Retinal pigment epithelial cell (primary cell): ENCODE data around the gene DLGAP1.

ENCODE experiments used
- DNase-seq: peaks from one replicate; pipeline ENCODE4 v3.0.0-alpha.2; 2010; ENCODE audit warnings: low read depth
- H3K4me3 ChIP-seq: 2 replicates; pipeline ENCODE4 v1.5.1; 2011; ENCODE audit warnings: mild to moderate bottlenecking, low read length, control low read depth, moderate library complexity
- TF ChIP-seq, protein P1 (sequence below): conservative IDR thresholded peaks from 2 replicates; pipeline ENCODE4 v1.5.1; 2011; ENCODE audit warnings: low read depth, low read length, control low read depth, inconsistent platforms

DLGAP1 gene

DNA sequence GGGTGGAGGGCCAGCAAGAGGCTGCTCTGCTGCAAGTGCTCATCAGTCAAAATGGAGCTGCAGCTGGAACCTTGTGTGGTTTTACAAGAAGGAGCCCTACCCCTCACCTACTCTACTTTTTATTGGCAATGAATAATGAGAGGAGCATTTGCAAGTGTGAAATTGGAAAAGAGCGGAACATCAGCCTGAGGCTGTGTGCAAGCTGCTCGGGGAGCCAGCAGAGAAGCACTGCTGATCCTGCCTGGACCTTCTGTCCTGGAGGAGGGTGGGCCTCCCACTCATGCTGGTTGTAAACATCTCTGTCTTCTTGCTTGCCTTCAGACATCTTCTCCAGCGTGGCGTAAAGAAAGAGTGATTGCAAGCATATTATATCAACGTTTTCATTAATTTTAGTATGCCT is 256.2 kb downstream of the DLGAP1 start:
- no peak for DNase-seq
- no peak overlapping the region for H3K4me3 ChIP-seq
- TF ChIP-seq, protein P1, sequence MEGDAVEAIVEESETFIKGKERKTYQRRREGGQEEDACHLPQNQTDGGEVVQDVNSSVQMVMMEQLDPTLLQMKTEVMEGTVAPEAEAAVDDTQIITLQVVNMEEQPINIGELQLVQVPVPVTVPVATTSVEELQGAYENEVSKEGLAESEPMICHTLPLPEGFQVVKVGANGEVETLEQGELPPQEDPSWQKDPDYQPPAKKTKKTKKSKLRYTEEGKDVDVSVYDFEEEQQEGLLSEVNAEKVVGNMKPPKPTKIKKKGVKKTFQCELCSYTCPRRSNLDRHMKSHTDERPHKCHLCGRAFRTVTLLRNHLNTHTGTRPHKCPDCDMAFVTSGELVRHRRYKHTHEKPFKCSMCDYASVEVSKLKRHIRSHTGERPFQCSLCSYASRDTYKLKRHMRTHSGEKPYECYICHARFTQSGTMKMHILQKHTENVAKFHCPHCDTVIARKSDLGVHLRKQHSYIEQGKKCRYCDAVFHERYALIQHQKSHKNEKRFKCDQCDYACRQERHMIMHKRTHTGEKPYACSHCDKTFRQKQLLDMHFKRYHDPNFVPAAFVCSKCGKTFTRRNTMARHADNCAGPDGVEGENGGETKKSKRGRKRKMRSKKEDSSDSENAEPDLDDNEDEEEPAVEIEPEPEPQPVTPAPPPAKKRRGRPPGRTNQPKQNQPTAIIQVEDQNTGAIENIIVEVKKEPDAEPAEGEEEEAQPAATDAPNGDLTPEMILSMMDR: no peak

DNA sequence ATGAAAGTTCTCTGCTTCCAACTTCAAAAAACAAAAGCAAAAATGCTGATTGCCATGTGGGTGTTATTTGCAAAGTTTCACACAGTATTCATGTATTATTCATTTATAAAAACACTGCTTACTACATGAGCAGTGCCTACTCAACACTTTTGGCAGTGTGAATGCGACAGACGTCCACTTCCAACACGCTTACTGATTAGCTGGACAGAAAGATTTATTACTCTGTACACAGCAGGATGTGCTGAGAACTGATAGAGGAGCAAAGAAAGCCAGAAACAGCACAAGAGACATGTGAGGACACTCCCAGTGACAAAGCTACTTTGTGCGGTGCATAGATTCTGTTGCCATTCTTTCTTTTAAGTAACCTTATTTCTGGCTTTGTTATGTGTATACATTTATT is 258.8 kb downstream of the DLGAP1 start:
- no peak overlapping the region for H3K4me3 ChIP-seq
- DNase-seq: no peak
- TF ChIP-seq, protein P1: no peak

DNA sequence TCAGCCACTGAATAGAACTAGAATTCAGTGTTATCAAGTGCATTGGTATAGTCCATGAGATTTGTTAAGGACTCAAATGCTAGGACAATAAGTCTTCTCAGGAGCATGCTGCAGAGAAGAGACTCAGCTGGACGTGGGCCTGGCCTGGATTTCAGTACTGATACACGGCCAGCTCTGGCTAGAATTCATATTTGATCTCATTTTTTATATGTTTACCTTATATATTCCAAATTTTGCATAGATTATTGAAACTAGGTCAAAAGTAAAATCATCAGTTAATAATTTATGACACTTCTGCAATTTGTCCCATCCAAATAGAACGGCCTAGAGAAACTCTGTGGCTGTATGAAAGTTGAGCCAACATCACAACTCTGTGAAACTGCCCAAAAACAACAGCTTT is 262.0 kb downstream of the DLGAP1 start:
- H3K4me3 ChIP-seq: no peak overlapping the region
- TF ChIP-seq, protein P1: no peak

DNA sequence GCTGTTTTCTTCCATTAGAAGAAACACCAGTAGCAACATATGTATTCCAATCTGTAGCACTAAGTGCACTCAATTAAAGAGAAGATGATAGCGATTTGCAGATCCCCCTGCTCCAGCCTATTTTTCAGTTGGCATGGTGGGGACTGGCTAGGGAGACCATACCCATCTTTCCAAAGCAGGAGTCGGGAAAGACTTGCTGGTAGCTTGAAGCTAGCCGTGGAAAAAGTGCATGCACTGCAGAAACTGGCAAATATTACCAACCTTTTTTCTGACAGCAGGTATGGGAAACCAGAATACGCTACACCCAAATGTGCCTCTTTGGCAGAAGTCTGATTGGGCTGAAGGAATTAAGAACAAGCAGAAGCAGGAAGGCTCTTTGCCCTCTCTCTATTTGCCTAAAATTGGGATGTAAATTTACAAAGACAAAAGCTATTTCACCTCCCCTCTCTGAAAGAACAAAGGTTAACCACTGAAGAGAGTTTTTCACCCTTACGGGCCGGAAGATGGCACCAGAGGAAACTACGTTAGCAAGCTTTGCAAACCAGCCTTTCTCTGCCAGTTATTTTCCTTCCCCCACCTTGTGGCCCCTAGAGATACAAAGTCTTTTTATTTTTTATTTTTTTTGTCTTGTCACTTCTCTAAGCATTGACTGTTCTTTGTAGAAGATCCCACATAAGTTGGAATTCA is 273.1 kb downstream of the DLGAP1 start:
- TF ChIP-seq, protein P1: no peak
- DNase-seq: no peak
- no peak overlapping the region for H3K4me3 ChIP-seq

More for the DNA sequence above, 262.0 kb downstream of the DLGAP1 start:
- DNase-seq: no peak

DNA sequence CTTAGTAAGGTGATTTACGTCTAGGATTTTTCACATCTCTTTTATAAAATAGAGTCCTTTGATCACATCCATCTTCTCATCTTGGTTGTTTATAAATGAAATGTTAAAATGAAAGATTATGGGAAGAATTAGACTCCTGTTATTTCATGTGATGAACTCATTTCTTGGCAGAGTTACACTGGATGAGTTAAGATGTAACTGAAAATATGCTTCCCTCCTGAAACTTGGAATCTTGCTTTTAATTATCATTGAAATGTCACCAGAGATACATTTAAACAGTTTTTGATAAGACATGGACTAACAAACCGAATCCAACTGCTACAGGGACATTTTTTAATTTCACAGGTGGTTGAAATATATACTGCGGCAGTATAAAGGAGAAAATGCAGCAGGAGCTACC is 274.0 kb downstream of the DLGAP1 start:
- TF ChIP-seq, protein P1: no peak
- H3K4me3 ChIP-seq: no peak overlapping the region
- DNase-seq: no peak

DNA sequence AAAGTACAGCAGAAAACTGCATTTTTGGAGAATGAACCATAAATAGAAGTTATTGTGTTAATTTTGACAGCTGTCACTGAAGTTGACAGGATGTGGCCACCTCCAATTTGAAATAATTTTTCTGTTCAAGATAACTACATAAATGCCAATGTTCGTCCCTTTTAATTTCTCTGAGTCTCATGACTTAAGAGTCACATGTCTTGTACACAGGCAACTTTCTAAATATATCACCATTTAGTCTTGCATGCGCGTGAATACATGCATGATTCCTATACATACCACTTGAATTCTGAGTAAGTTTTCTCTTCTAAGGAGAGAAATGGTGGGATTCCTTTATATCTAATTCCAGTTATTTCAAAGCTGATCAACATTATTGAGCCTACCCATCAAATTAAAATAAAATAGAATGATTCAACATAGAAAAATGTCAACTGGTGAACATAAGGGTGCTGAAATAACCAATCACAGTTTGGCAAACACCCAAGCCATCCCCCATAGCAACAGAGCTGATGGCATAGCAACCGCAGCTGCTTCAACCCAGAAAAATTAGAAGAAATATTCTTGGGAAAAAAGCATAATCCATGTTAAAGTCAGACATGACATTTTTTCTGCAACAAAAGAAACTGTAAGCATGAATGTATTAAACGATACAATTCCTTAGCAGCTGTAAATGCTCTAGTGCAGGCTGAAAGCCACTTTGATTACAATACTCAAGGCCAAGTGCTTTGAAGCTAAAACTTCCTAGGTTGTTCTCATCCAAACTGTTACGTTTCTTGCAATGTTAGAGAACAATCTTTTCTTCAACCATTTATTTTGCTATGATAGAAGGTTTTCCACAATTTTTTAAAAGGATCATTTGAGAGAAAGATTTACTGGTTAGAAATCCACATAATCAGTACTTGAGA is 282.7 kb downstream of the DLGAP1 start:
- TF ChIP-seq, protein P1: no peak
- no peak overlapping the region for H3K4me3 ChIP-seq
- DNase-seq: peak; percentile 52

DNA sequence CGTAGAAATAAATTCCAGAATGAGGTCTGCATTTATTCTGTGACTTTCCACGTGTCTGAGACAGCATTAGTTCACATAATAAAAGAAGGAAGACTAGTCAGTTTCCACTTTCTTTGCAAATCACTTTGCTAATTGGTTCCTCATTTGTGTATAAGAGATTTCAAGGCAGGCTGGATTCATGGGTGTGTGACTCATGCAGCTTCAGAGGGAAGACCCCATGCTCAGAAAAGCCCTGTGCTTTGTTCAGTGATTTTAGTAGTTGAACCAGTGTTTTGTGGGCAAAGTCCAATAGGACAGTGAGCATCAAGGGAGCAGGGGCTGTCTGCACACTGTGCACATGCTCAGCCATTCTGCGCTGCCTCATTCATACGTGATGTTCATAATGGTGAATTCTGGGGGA is 297.8 kb downstream of the DLGAP1 start:
- TF ChIP-seq, protein P1: no peak
- no peak overlapping the region for H3K4me3 ChIP-seq
- DNase-seq: no peak
